Stromal cell of bone marrow (primary cell): Measurements from ENCODE around the gene SLC35F2.
A peak's percentile ranks its signal among the peaks of the same experiment; 100 is the strongest.
"Not testable (repeated sequence)": the region's sequence is repeated elsewhere in the genome, so short reads cannot be mapped to it uniquely, and the experiment has no call there.

Experiments
- DNase-seq: peaks from one replicate; pipeline ENCODE4 v3.0.0-alpha.2; 2012; ENCODE audit warnings: low read depth

The SLC35F2 gene

DNA sequence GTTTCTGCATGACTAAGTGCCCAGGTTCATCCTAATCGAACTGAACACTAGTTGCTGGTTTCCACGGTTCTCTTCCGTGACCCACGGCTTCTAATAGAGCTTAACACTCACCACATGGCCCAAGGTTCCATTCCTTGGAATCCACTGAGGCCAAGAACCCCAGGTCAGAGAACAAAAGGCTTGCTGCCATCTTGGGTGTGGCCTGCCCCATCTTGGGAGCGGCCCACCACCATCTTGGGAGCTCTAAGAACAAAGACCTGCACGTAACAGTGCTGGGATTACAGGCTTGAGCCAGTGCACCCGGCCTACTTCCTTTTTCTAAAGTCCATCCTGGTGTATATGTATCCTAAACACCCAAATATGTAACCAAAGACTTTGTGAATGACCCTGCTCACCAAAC is 68.8 kb downstream of the SLC35F2 start:
- no peak for DNase-seq

- DNase-seq = no peak
Measured at GRCh38 chr11:107787733-107788132, 70.9 kb downstream of the SLC35F2 start.

- DNase-seq = no peak
Measured at GRCh38 chr11:107785401-107785800, 73.2 kb downstream of the SLC35F2 start.

GRCh38 chr11:107783121-107783520 is 75.5 kb downstream of the SLC35F2 start:
- no peak for DNase-seq

GRCh38 chr11:107780775-107781174 is 77.8 kb downstream of the SLC35F2 start:
- no peak for DNase-seq

DNA sequence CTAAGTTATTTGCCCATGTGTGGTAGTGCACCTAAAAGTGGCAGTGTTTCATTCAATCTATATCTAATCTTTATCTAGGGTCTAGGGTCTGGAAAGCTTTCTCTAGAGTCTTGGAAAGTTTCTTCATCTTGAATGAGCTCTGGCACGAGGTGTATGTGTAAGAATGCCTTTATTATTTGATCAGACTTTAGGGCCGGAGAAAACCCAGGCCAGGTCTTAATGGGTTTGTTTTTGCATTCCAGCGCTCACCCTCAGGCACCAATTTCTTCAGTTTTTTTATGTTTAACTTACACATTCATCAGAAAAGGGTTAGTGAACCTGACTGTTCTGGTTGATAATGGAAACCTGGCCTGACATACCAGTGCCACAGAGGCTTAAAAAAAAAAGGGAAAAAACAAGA is 78.5 kb downstream of the SLC35F2 start:
- no peak for DNase-seq

- no peak for DNase-seq
Measured at GRCh38 chr11:107778839-107779517, 79.6 kb downstream of the SLC35F2 start.

GRCh38 chr11:107777110-107777509 is 81.5 kb downstream of the SLC35F2 start:
- DNase-seq = no peak

DNA sequence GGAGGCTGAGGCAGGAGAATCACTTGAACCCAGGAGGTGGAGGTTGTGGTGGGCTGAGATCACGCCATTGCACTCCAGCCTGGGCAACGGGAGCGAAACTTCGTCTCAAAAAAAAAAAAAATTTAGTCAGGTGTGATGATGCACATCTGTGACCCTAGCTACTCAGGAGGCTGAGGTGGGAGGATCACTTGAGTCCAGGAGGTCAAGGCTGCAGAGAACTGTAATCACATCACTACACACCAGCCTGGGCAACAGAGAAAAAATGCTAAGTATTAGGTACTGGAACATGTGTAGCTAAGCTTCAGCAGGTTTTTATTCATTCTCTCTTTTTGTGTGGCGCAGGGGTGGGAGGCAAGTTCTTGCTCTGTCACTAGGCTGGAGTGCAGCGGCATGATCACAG is 82.5 kb downstream of the SLC35F2 start:
- DNase-seq = no peak

GRCh38 chr11:107770551-107770951 is 88.0 kb downstream of the SLC35F2 start:
- DNase-seq = peak; percentile 66

DNA sequence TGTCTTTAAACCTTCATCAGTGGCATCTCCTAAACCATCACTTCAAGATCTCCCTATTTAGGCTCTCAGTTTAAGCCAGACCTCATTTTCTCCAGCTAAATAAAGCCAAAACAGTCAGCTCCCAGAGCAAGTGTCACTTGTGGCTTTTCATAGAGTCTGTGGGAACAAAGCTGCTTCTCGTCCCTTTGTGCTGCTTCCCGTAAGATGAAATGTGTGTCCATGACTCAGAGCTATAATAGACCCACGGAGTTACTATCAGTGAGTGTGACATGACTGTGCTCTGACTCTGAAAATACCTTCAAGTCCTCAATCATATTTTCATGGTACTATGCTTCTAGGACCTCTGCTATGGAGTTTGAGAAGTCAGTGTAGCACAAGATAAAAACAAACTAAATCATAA is 89.4 kb downstream of the SLC35F2 start:
- peak; percentile 43 for DNase-seq

DNA sequence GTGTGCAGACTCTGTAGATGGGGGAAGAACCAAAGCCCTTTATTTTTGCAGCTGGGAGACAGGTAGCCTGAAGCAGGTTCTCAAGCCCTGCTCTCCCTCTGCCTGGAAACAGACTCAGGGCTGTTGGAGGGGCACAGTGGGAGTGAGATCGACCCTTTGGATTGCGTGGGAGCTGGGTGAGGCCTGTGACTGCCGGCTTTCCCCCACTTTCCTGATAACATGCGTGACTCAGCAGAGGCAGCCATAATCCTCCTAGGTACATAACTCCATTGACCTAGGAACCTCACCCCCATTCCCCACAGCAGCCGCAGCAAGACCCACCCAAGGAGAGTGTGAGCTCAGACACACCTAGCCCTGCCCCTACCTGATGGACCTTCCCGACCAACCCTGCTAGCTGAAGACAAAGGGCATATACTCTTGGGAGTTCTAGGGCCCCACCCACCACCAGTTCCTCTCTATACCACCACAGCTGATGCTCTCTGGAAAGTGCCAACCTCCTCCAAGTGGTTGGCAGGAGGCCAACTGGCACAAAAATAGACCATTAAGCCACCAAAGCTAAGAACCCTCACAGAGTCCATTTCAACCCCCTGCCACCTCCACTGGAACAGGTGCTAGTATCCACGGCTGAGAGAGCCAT is 99.8 kb downstream of the SLC35F2 start:
- not testable (repeated sequence) for DNase-seq

DNA sequence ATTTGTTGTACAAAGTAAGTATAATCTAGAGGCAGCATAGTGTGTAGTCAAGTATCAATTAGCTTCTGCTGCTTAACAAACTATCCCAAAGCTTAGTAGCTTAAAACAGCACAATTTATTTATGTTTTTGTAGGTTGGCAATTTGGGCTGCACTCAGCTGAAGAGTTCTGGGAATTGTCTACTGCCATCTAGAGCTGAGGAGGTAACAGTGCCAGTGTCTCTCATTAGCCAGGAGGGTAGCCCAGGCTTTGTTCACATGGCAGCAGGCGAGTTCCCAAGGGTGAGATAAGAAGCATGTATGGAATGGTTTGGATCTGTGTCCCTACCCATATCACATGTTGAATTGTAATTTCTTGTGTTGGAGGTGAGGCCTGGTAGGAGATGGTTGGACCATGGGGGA is 100.9 kb downstream of the SLC35F2 start:
- DNase-seq = no peak

DNA sequence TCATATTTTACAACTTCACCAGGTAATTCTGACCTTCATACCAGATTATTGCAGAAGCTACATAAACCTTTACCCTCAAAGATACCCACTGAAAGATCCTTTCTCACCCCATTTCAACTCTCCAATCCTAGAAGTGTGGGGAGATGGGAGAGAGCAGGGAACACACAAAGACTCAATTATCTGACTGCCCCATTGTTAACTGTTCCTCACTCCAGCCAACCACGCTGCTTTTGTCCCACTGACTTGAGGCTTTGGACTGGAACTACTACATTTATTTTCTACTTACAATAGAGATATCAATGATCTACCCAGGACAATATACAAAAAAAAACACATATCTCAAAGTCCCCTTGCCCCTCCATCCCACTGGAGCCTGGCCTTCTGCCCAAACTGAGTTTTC is 102.0 kb downstream of the SLC35F2 start:
- DNase-seq = no peak

GRCh38 chr11:107752949-107753822 is 105.4 kb downstream of the SLC35F2 start:
- DNase-seq = no peak

GRCh38 chr11:107752508-107752907 is 106.1 kb downstream of the SLC35F2 start:
- DNase-seq = no peak

- no peak for DNase-seq
Measured at GRCh38 chr11:107751082-107751481, 107.5 kb downstream of the SLC35F2 start.

DNA sequence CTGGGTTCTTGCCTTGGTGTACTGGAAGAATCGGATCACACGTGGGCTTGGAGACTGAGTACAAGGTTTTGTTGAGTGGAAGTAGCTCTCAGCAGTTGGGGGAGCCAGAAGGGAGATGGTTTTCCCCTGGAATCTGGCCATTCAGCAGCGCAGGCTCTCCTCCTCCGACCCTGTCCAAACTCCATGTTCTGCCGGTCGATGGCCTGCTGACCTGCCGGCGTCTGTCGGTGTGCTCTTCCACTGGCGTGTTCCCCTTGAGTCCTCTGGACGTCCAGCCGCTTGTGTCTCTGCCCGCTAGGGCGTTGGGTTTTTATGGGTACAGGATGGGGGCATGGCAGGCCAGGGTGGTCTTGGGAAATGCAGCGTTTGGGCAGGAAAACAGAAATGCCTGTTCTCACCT is 108.3 kb downstream of the SLC35F2 start:
- DNase-seq = no peak

DNA sequence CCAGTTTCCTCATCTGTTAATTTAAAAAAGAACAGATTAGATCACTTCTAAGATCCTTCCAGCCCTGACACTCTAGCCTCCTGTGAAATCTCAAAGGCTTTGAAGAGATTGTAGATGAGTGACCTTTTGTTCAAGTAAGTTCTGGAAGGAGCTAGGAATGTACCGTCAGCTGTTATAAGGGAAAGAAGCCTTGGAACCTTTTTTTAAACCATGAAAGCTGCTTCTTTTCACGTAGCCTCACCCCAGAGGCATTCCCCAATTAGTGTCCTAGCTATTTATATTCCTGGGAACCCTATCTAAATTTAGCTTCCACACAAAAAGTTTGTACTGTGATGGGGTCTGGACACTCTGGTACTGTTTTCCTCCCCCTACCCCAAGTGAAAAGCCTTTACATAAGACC is 111.0 kb downstream of the SLC35F2 start:
- no peak for DNase-seq

- no peak for DNase-seq
Measured at GRCh38 chr11:107744736-107745135, 113.9 kb downstream of the SLC35F2 start.

GRCh38 chr11:107743191-107743590 is 115.4 kb downstream of the SLC35F2 start:
- DNase-seq = no peak

DNA sequence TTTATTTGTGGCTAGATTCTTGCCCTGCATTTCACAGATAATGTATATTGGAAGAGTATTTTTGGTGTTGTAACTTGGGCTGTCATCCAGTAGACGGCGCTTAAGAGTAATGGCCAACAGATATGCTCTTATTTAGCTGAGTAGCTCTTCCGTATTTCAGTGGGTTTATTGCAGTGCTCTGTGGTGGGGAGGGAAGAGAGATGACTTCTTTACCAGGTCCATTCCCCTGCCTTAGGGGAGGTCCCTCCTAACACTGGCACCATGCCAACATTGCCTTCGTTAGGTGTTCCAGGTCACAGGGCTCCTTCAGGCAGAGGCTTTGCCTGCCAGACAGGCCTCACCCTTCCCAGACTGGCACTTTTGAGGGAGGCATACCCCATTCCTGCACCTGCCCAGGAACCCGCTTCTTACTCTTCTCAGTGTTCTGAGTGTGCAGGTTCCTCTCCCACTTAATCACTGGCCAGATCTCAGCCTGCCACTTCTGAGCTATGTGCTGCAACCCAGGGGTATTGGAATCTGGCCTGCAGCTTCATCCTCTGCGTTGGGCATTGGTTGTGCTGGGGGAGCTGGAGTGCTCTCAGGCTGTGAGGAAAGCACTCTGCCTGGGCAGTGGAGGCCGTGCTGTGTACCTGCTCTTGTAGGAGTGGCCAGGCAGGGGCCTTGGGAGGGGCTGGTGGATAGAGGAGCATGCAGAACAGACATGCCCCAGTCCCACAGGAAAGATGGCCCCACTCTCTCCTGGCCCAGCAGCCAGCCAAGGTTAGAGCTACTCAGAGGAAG is 117.4 kb downstream of the SLC35F2 start:
- no peak for DNase-seq
